SKM-1 treated with dmso at 0.1 percent for 144 hours (cell line): ENCODE data around the gene IDUA.
A peak's percentile ranks its signal among the peaks of the same experiment; 100 is the strongest.
"Not testable (repeated sequence)": the region's sequence is repeated elsewhere in the genome, so short reads cannot be mapped to it uniquely, and the experiment has no call there.

Source experiments
- DNase-seq: peaks from one replicate; lab custom pipeline; 2025; ENCODE audit not compliant: unreplicated experiment; lab: John Stamatoyannopoulos, UW

Gene IDUA

DNA sequence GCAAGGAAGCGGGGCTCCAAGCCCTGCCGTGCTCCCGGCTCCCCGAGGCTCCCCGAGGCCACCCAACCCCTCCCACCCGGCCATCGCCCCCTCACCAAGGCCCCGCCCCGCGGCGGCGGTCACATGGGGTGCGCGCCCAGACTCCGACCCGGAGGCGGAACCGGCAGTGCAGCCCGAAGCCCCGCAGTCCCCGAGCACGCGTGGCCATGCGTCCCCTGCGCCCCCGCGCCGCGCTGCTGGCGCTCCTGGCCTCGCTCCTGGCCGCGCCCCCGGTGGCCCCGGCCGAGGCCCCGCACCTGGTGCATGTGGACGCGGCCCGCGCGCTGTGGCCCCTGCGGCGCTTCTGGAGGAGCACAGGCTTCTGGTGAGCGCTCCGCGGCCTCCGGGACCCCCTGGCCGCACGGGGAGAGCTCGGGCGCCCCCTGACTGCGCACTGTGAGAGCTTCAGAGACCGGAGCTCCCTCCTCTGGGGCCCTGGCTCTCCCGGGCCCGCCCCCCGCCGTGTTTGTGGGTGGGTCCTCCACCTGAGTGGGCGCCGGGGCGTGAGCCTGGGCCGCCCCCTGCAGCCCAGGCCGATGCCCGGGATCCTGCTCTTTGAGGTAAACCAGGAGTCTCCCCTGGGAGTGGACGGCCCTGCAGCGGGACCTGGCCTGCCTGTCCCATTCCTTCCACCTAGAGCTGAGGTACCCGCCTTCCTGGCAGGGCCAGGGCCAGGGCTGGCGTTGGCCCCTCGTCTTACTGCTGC, at the start of gene IDUA:
Gene IDUA, plus strand, starts transcription at position 166 of the 745 bp plus-strand sequence. Its CDS starts 41 bp downstream, at position 207.
- DNase-seq, result peak; percentile 76

- not testable (repeated sequence) for DNase-seq
Observed at GRCh38 chr4:939508-939907, 47.3 kb upstream of the IDUA start.

DNA sequence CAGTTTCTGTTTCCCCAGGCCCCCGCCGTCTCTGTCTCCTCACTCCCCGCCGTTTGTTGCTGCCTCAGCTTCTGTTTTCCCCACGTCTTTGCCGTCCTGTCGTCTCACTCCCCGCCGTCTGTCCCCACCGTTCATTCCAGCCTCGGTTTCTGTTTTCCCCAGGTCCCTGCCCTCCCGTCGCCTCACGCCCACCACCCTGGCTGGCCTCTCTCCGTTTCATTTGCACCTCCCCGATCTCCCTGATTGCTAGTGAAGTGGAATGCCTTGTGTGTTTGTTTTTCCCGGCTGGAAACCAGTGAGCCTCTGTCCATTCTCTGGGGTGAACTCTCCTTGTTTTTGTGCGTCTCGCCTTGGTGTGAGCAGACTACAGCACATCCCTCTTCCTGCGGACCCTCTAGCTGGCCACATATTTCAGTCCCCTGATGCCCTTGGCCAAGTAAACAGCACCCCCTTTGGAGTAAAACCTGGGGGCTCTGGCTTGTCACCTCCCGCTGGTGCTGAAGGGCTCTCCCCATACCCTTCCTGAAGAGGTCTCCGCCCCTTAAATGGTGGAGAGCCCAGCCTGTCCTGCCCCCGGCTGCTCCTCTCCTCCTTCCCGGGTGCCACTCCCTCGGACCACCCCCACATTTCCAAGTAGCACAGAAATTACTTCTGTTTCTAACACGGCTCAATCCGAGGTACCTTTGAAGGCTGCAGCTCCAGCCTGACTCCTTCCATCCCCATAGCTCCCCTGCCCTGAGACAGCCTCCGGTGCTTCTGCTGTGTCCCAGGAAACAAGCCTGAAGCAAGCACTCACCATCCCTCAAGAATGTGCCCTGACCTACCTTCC, 41.4 kb upstream of the IDUA start:
- no peak for DNase-seq

- DNase-seq, result no peak
Observed at GRCh38 chr4:946103-946450, 40.8 kb upstream of the IDUA start.

DNA sequence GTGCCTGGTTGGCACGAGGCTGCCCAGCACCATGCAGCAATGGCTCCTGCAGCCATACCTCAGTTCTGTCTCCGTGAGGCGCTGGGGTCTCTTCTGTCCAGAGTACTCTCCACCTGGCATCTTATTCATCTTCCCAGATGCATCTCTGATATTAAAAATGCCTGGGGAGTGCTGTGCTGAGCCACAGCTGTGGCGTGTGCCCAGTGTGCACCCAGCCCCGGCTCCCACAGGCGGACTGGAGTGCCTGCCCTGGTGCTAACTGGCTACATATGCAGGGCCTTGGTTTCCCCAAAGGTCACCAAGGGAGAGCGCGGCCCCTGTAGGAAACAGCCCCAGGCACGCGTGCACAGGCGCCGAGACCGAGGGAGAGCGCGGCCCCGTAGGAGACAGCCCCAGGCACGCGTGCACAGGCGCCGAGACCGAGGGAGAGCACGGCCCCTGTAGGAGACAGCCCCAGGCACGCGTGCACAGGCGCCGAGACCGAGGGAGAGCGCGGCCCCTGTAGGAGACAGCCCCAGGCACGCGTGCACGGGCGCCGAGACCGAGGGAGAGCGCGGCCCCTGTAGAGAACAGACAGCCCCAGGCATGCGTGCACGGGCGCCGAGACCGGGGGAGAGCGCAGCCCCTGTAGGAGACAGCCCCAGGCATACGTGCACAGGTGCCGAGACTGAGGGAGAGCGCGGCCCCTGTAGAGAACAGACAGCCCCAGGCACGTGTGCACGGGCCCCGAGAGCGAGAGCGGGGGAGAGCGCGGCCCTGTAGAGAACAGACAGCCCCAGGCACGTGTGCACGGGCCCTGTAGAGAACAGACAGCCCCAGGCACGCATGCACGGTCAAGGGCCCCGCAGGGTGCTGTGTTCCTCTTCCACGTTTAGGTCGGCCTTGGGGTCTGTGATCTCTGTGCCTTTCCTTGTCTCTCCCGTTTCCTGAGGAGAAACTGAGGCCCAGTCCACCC, 40.0 kb upstream of the IDUA start:
- no peak for DNase-seq

DNA sequence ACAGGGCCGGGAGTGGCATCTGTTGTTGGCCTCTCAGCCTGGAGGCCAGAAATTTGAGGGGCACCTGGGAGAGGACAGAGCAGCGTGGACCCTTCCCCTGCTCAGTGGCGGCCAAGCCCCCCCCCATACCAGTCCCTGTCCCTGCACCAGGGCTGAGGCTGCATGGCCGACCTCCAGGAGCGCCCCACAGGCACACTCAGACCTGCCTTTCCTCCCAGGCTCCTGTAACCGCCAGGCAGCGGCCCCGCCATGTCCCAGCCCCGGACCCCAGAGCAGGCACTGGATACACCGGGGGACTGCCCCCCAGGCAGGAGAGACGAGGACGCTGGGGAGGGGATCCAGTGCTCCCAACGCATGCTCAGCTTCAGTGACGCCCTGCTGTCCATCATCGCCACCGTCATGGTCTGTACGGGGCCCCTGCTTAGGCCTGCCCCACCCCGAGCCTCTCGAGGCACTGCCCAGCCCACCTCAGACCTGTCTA, 39.3 kb upstream of the IDUA start:
- no peak for DNase-seq

GRCh38 chr4:948101-948935, 38.5 kb upstream of the IDUA start:
- DNase-seq, result no peak

GRCh38 chr4:948936-949300, 37.9 kb upstream of the IDUA start:
- no peak for DNase-seq

DNA sequence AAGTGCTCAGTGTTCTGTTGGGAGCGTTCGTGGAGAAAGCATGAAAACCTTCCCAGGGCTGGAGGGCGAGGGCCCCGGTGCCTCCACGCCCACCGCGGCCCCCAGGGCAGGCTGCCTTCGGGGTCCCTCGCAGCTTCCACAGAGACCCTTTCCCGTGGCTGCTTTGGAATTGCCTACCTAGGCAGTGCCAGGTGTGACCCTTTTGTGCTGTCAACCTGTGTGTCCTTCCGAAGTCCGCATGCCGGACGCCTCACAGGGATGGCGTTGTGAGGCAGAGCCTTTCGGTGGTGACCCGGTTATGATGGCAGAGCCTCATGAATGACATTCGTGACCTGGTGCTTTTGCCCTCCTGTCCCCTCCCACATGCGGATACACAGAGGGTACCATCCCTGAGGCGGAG, 37.2 kb upstream of the IDUA start:
- no peak for DNase-seq

GRCh38 chr4:950136-951020, 36.5 kb upstream of the IDUA start:
- DNase-seq, result no peak

- DNase-seq, result no peak
Observed at GRCh38 chr4:951186-951585, 35.7 kb upstream of the IDUA start.

GRCh38 chr4:951594-952468, 35.0 kb upstream of the IDUA start:
- DNase-seq, result no peak

- no peak for DNase-seq
Observed at GRCh38 chr4:952881-953573, 33.8 kb upstream of the IDUA start.

GRCh38 chr4:953574-953915, 33.3 kb upstream of the IDUA start:
- DNase-seq, result no peak

GRCh38 chr4:954211-955020, 32.4 kb upstream of the IDUA start:
- DNase-seq, result no peak

DNA sequence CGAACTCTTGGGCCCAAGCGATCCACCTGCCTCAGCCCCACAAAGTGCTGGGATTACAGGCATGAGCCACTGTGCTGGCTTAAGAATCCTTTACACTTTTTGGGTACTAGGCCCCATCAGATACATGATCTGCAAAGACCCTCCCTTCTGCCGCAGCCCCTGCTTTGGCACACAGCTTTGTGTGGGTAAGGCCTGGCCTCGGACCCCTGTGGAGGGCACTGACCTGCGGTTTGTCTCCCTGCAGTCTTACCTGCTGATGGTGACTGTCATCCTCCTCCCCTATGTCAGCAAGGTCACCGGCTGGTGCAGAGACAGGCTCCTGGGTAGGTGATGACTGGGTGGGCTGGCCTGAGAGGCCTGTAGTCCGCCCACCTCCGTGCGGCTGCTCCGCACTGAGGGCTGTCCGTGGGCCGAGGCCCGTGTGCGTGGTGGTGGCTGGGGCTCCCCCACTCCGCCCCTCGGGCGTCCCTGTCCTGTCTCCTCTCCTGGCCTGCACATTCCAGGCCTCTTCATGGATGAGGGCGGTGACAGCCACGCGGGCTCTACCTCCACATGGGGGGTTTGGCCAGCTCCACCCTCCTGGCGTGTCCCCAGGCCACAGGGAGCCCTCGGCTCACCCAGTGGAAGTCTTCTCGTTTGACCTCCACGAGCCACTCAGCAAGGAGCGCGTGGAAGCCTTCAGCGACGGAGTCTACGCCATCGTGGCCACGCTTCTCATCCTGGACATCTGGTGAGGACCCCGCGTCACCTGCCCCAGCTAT, 31.5 kb upstream of the IDUA start:
- DNase-seq, result no peak
